Panc1 (cell line): ENCODE data around the gene ENTPD6. TPM values are rescaled to one million over a fixed set of nuclear protein-coding genes. Genes with fewer than 3 reads are reported as not detected.

Source experiments
- ATAC-seq: fragments of 200-7000 bp; cut with Tn5 transposase; 2 replicates; pipeline ENCODE4 v1.9.1; 2020; ENCODE audit warnings: mild to moderate bottlenecking, moderate library complexity
- BruUV-seq: library from RNA; stranded (reverse); fragments of 400-500 nt; replicated peaks from 2 replicates; lab custom pipeline; 2021; lab: Mats Ljungman, UMichigan
- CTCF ChIA-PET: fragments of 300-600 bp; sonication (Branson Sonifier 250); formaldehyde crosslinking; loops from one replicate; lab custom pipeline; 2022; ENCODE audit warnings: antibody characterized with exemption; lab: Charles Lee
- POLR2A ChIA-PET: fragments of 300-600 bp; sonication (Branson Sonifier 250); formaldehyde crosslinking; loops from one replicate; lab custom pipeline; 2022; ENCODE audit warnings: antibody characterized with exemption; lab: Charles Lee
- DNase-seq: peaks from one replicate; pipeline ENCODE4 v3.0.0-alpha.2; 2010; ENCODE audit warnings: low read depth, low spot score
- H3K27ac ChIP-seq: 2 replicates; pipeline ENCODE4 v1.5.1; 2011; ENCODE audit warnings: mild to moderate bottlenecking, low read length, inconsistent platforms
- H3K27me3 ChIP-seq: fragments of 200-500 bp; sonication (Bioruptor generic); 2 replicates; pipeline ENCODE4 v1.6.0; 2014; ENCODE audit warnings: low read length, inconsistent platforms; ENCODE audit not compliant: control insufficient read depth, insufficient read depth
- H3K36me3 ChIP-seq: fragments of 200-500 bp; sonication (Bioruptor generic); 2 replicates; pipeline ENCODE4 v1.5.1; 2014; ENCODE audit warnings: inconsistent platforms, mild to moderate bottlenecking, low read length, moderate library complexity; ENCODE audit not compliant: control insufficient read depth, insufficient read depth
- H3K4me1 ChIP-seq: 2 replicates; pipeline ENCODE4 v1.5.1; 2011; ENCODE audit warnings: inconsistent platforms, mild to moderate bottlenecking, low read length, moderate library complexity; ENCODE audit not compliant: control insufficient read depth, insufficient read depth
- H3K4me3 ChIP-seq, 2 experiments: 2 replicates each; pipeline ENCODE4 v1.5.1; 2011 to 2012; ENCODE audit warnings: low read depth in 2 of 2, low read length in 2 of 2, mild to moderate bottlenecking in 2 of 2, inconsistent platforms in 1 of 2, moderate library complexity in 1 of 2
- H3K9me3 ChIP-seq: fragments of 200-500 bp; sonication (Bioruptor generic); 2 replicates; pipeline ENCODE4 v1.5.1; 2014; ENCODE audit warnings: low read depth, mild to moderate bottlenecking, inconsistent platforms, low read length, moderate library complexity; ENCODE audit not compliant: control insufficient read depth, insufficient read depth
- CTCF ChIP-seq: fragments of 450-650 bp; IDR thresholded peaks from 2 replicates; pipeline ENCODE4 v1.5.1; 2017; ENCODE audit warnings: mild to moderate bottlenecking
- POLR2AphosphoS5 ChIP-seq: IDR thresholded peaks from 2 replicates; pipeline ENCODE4 v1.6.1; 2012; ENCODE audit warnings: mild to moderate bottlenecking, low read depth, low read length, moderate library complexity
- REST ChIP-seq, 2 experiments: IDR thresholded peaks; 2 replicates each; pipeline ENCODE4 v1.6.1; 2011 to 2012; ENCODE audit warnings: low read depth in 2 of 2, control low read depth in 1 of 2, low read length in 1 of 2, mild to moderate bottlenecking in 1 of 2, moderate library complexity in 1 of 2; ENCODE audit not compliant: insufficient read depth in 1 of 2
- SIN3A ChIP-seq: IDR thresholded peaks from 2 replicates; pipeline ENCODE4 v1.6.1; 2012; ENCODE audit warnings: low read depth, mild to moderate bottlenecking, low read length, moderate library complexity, borderline replicate concordance; ENCODE audit not compliant: insufficient read depth
- TCF7L2 ChIP-seq: IDR thresholded peaks from 2 replicates; pipeline ENCODE4 v1.6.1; 2011; ENCODE audit warnings: mild to moderate bottlenecking, low read depth, low read length, inconsistent platforms
- in situ Hi-C: cut with HindIII; loops from 2 replicates; pipeline ENCODE4 v1.10.0; 2016; ENCODE audit warnings: low sequenced_read_pairs, low pct_unique_long_range_greater_than_20kb
- intact Hi-C: fragments of 100-400 bp; cut with micrococcal nuclease; formaldehyde crosslinking; loops from one replicate; pipeline ENCODE4 v1.10.0; 2022; ENCODE audit not compliant: unreplicated experiment
- total RNA-seq: library from RNA; stranded (reverse); gene quantifications from one replicate; pipeline ENCODE4 v1.2.1, GENCODE V29; 2021; ENCODE audit not compliant: unreplicated experiment

Gene ENTPD6
- total RNA-seq, 1 experiment from 2014 or later = 108 TPM

GRCh38 chr20:25223765-25224720, 28.5 kb downstream of the ENTPD6 start:
- ChIA-PET CTCF (interaction anchor here (0.6 to 1.8 kb wide), 3 partner anchors 16 to 24 kb away, joined by 5 to 7 read pairs (median 5); partner anchors contain the start of gene PYGB), POLR2A (interaction anchor here (0.7 to 0.8 kb wide), 2 partner anchors 23 to 26 kb away, joined by 3 to 4 read pairs; no protein-coding TSS in a partner anchor)
- no peaks in the 10 kb centered on the region for H3K27me3 ChIP-seq
- H3K36me3 ChIP-seq = no peaks in the 10 kb centered on the region
- no TSS peak for BruUV-seq
- intact Hi-C loops = no loop called here
- H3K4me1 ChIP-seq = peaks cover 65% of the 10 kb centered on the region
- no peaks in the 10 kb centered on the region for H3K9me3 ChIP-seq
- H3K4me3 ChIP-seq = no peak overlapping the region
- no peak for TF ChIP-seq POLR2AphosphoS5
- TF ChIP-seq SIN3A = no peak
- no peak for TF ChIP-seq TCF7L2
- TF ChIP-seq REST (IDR thresholded peaks at IDR 0.05; ENCODE audit: insufficient read depth in 1 of 2, low read depth in 2 of 2, low read length in 1 of 2) = no peak
- no peak for TF ChIP-seq CTCF
- peak overlapping the region; percentile 58 for H3K27ac ChIP-seq
- in situ Hi-C loops = no loop called here
- DNase-seq = no peak
- ATAC-seq = no peak

- no TSS peak for BruUV-seq
- in situ Hi-C loops = no loop called here
- ChIA-PET POLR2A (interaction anchor here (0.7 kb wide), 1 partner anchor 22 kb away, joined by 4 read pairs; no protein-coding TSS in a partner anchor), CTCF (no interaction called here)
- no peak overlapping the region for H3K4me3 ChIP-seq
- no peak for ATAC-seq
- no peak for DNase-seq
- H3K27me3 ChIP-seq = no peaks in the 10 kb centered on the region
- H3K4me1 ChIP-seq = peaks cover 74% of the 10 kb centered on the region
- TF ChIP-seq POLR2AphosphoS5 = no peak
- TF ChIP-seq REST (IDR thresholded peaks at IDR 0.05; ENCODE audit: insufficient read depth in 1 of 2, low read depth in 2 of 2, low read length in 1 of 2) = no peak
- no peak for TF ChIP-seq CTCF
- no peak for TF ChIP-seq TCF7L2
- TF ChIP-seq SIN3A = no peak
- no peaks in the 10 kb centered on the region for H3K9me3 ChIP-seq
- H3K27ac ChIP-seq = peak overlapping the region; percentile 92
- intact Hi-C loops = no loop called here
- no peaks in the 10 kb centered on the region for H3K36me3 ChIP-seq
Observed at GRCh38 chr20:25224941-25225340, 29.4 kb downstream of the ENTPD6 start.
